ENCODE results near the gene VAV2.

Gene VAV2

GRCh38 chr9:133813749-133814585, 178.2 kb downstream of the VAV2 start:
- DNase-seq (ENCODE audit: low spot score): no peak

GRCh38 chr9:133812941-133813748, 179.0 kb downstream of the VAV2 start:
- no peak for DNase-seq (ENCODE audit: low spot score)

- no peak for DNase-seq (ENCODE audit: low spot score)
Measured at GRCh38 chr9:133812077-133812868, 179.9 kb downstream of the VAV2 start.

- no peak for DNase-seq (ENCODE audit: low spot score)
Measured at GRCh38 chr9:133811471-133811870, 180.7 kb downstream of the VAV2 start.

GRCh38 chr9:133810556-133811195, 181.4 kb downstream of the VAV2 start:
- DNase-seq (ENCODE audit: low spot score): no peak

GRCh38 chr9:133809335-133809734, 182.8 kb downstream of the VAV2 start:
- DNase-seq (ENCODE audit: low spot score): no peak

GRCh38 chr9:133807818-133808217, 184.3 kb downstream of the VAV2 start:
- no peak for DNase-seq (ENCODE audit: low spot score)

- no peak for DNase-seq (ENCODE audit: low spot score)
Measured at GRCh38 chr9:133807037-133807436, 185.1 kb downstream of the VAV2 start.

GRCh38 chr9:133806623-133807010, 185.5 kb downstream of the VAV2 start:
- no peak for DNase-seq (ENCODE audit: low spot score)

GRCh38 chr9:133805876-133806622, 186.1 kb downstream of the VAV2 start:
- no peak for DNase-seq (ENCODE audit: low spot score)

GRCh38 chr9:133804199-133804598, 187.9 kb downstream of the VAV2 start:
- DNase-seq (ENCODE audit: low spot score): no peak

GRCh38 chr9:133803745-133804144, 188.4 kb downstream of the VAV2 start:
- DNase-seq (ENCODE audit: low spot score): no peak

GRCh38 chr9:133803028-133803585, 189.0 kb downstream of the VAV2 start:
- no peak for DNase-seq (ENCODE audit: low spot score)

GRCh38 chr9:133801739-133802138, 190.4 kb downstream of the VAV2 start:
- DNase-seq (ENCODE audit: low spot score): no peak

- DNase-seq (ENCODE audit: low spot score): no peak
Measured at GRCh38 chr9:133800266-133800665, 191.9 kb downstream of the VAV2 start.

- DNase-seq (ENCODE audit: low spot score): no peak
Measured at GRCh38 chr9:133799716-133800115, 192.4 kb downstream of the VAV2 start.

GRCh38 chr9:133799106-133799505, 193.0 kb downstream of the VAV2 start:
- no peak for DNase-seq (ENCODE audit: low spot score)

GRCh38 chr9:133798160-133798559, 194.0 kb downstream of the VAV2 start:
- no peak for DNase-seq (ENCODE audit: low spot score)

GRCh38 chr9:133797406-133798105, 194.6 kb downstream of the VAV2 start:
- no peak for DNase-seq (ENCODE audit: low spot score)

- DNase-seq (ENCODE audit: low spot score): no peak
Measured at GRCh38 chr9:133796562-133796961, 195.6 kb downstream of the VAV2 start.

All from kidney capillary endothelial cell (primary cell).